CD4-positive, alpha-beta T cell treated with Interferon alpha-2 for 1 hour (primary cell): ENCODE results near the gene CLEC4F.

Experiments used
- DNase-seq, 2 donors: peaks; one replicate each; pipeline ENCODE4 v3.0.0-alpha.2; 2020 to 2022

Gene CLEC4F

DNA sequence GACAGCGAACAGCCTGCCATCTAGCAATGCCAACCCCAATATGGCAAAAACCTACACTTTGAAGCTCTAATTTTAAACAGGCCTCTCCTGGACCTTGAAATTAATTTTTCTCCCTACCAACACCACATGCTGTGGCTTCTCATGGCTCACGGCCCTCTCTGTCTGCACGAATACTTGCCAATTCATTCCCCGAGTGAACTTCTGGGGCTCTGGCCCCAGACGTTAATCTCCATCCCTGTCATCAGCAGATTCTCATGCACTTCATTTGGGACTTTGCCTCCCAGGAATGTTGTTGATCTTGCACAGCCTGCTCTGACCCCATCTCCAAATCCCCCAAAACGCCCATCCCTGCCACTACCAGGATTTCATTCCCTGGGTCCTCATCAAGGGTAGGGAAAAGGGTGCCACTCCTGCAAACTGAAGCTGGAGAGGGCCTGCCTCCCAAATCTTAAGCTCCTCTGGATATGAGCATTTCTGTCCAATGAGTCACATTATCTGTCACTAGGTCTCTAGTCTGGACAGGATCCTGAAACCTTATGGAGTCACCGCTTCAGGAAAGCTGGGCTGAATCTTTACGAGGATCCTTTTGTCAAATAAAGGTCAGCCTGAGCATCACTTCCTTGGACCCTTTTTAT is 40.4 kb downstream of the CLEC4F start:
- DNase-seq: no peak

- DNase-seq: no peak
Observed at GRCh38 chr2:70779491-70779890, 40.9 kb downstream of the CLEC4F start.

DNA sequence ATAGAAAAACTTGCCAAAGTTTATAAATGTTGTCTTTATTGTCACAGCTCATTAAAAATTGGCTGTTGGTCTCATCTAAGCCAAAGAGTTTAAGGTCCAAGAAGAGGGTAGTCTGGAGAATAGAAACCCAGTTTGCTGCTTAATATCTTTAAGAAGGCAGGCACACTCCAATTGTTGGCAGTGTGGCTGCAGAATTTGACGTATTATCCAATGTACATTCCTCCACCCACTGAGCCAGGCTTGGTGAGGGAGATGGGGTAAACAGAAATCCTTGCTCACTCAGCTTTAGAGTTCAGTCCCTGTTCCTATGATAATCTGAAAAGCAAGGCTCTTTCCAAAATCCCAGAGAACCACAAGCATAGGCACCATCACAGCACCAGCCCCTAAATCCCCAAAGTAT is 41.7 kb downstream of the CLEC4F start:
- no peak for DNase-seq

- DNase-seq: no peak
Observed at GRCh38 chr2:70777450-70777849, 42.9 kb downstream of the CLEC4F start.

- no peak for DNase-seq
Observed at GRCh38 chr2:70776266-70776665, 44.1 kb downstream of the CLEC4F start.

- DNase-seq: no peak
Observed at GRCh38 chr2:70775141-70775540, 45.3 kb downstream of the CLEC4F start.

- no peak for DNase-seq
Observed at GRCh38 chr2:70772486-70773155, 47.8 kb downstream of the CLEC4F start.

DNA sequence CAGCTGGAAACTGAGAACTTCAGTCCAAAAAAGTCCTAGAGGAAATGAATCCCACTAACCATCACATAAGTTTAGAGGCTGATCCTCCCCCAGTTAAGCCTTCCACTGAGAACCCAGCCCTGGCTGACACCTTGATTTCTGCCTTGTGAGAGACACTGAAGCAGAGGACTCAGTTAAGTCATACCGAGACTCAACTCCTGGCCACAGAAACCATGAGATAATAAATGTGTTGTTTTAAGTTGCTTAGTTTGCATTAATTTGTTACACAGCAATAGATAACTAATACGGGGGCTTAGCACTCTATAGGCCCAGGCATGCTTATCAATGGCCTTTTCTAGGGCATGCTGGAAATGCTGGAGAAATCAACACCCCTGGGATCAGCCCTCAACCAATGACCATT is 49.0 kb downstream of the CLEC4F start:
- DNase-seq: no peak

DNA sequence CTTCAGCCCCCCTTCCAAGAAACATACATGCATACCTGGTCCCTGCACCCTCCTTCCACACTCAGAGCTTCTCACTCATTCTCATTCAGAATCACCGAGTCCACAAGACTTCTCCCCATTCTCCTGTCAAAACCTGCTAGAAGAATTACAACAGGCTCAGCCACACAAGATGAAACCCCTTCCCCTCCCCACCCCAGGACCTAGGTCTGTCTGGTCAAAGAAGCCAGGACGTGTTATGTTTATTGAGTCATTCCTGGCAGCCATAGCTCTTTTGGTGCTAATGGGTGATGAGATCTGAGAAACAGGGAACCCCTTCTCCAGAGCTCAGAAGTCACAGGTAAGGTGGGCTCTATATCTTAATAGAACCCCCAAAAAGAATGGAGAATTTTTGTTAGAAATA is 50.9 kb downstream of the CLEC4F start:
- no peak for DNase-seq

DNA sequence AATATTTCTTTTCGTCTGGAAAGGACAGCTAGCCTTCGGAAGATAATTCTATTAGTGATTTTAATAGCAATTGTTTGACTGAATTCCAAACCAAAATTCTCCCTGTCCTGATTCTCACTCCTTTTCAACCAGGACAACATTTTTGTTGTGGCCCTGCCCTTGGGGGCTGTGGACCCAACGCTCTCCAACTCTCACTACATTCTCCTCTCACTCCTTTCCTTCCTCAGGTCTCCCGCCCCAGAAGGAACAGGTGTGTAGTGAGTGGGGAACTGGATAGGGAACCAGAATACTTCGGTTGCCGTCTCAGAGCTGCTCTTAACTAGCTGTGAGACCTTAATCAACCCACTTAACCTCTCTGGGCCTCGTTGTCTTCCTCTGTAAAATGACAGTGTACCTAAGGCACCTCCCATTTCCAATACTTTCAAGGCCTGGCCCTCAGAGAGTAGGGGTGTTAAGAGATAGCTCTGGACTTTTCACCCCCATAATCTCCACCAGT is 51.8 kb downstream of the CLEC4F start:
- no peak for DNase-seq

DNA sequence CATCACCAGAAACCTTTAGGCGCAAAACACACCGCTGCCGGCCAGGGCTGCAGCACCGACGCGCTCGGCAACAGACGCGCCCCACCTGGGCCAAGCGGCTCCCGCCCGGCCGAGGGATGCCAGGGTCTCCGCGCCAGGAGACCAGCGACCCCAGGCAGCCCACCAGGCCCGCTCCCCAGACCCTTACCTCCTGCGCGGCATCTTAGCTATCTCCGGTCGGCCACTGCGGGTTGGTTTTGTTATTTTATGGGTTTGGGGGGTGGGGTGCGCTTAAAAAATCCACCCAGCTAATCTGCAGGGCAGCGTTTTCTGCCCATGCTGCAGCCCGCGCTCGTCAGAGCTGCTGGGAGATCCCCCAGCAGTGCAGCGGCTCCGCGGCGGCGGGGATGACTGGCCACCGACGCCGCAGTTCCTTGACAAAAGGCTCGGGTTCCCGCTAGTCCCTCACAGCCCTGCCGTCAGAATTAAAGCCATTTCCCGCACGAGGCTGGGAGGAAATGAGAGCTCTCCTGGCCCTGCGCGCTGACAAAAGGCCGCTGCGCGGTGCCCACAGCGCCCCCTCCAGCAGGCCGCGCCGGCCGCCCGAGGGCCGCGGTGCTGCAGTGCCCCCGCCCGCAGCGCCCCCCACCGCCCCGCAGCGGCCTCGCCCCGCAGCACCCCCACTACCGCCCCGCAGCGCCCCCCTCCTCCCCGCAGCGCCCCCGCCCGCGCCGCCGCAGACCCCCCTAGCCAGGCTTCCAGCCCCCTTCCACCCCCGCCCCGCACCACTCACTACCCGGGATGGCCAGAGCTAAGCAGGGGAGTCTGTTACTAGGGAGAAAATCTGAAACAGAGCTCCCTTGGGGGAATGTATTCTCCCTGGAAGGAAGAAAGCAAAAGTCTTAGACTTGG is 52.5 kb downstream of the CLEC4F start, which contains the start of gene ADD2:
Gene ADD2 (minus strand): TSS at position 502 of the 891 bp plus-strand sequence. CDS start 61,792 bp downstream, outside the sequence.
- DNase-seq: peak; percentile 45 to 62

GRCh38 chr2:70767079-70767698 is 53.2 kb downstream of the CLEC4F start:
- peak in 1 of 2 donors; percentile 4 for DNase-seq

DNA sequence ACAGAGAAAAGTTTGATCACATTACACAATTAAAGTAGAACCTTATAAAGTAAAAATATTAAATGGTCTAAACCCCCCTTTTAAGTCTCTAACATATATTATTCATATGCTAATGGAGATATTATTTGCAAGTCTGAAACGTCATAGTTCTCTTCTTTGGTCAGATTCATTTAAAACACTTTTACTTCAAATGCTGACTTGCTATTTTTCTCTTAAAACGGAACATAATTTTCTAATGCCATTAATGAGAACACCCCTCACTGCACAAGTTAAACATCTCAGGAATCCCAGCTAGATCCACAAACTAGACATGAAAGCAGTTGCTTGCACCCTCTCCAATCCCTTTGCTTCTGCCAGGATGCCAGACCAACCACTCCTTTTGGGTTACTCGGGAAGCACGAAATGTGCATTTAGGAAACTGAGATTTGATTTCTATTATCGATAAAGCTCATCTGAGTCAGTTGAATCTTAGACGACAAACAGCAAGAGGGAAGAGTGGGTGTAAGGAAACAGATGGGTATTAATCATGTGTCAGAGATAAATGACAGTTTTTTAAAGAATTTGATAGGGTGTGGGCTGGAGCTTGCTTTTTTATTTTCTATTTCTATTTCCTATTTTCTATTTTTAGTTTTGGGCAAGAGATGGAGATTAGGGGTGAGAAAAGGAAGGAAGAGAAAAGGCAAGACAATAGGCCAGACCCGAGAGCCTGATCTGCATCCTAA is 53.9 kb downstream of the CLEC4F start:
- DNase-seq: no peak

GRCh38 chr2:70765507-70765906 is 54.9 kb downstream of the CLEC4F start:
- DNase-seq: no peak

DNA sequence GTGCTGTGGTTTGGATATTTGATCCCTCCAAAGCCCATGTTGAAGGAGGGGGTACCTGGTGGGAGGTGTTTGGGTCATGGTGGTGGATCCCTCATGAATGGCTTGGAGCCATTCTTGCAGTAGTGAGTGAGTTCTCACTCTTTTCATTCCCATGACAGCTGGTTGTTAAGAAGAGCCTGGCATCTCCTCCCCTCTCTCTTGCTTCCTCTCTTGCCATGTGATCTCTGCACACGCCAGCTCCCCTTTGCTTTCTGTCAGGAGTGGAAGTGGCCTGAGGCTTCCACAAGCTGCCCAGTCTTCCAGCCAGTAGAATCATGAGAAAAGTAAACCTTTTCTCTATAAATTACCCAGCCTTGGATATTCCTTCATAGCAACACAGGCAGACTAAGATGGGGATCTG is 61.0 kb downstream of the CLEC4F start:
- DNase-seq: no peak
